HT1080 (cell line): ENCODE results near the gene TAF1. TPM values are rescaled to one million over a fixed set of nuclear protein-coding genes. Genes with fewer than 3 reads are reported as not detected.
"Not testable (repeated sequence)": the region's sequence is repeated elsewhere in the genome, so short reads cannot be mapped to it uniquely, and the experiment has no call there.

Experiments
- DNase-seq: peaks from one replicate; pipeline ENCODE4 v3.0.0-alpha.2; 2015; ENCODE audit warnings: low read depth
- total RNA-seq: library from RNA; depleted of rRNA; stranded (reverse); fragments of >200 nt; shearing (Covaris generic); gene quantifications from 2 replicates; pipeline ENCODE4 v1.2.3, GENCODE V29; 2014

TAF1 gene
- total RNA-seq, 1 experiment from 2014 or later = 18.0 TPM

GRCh38 chrX:71416260-71416659 is 50.1 kb downstream of the TAF1 start:
- not testable (repeated sequence) for DNase-seq

DNA sequence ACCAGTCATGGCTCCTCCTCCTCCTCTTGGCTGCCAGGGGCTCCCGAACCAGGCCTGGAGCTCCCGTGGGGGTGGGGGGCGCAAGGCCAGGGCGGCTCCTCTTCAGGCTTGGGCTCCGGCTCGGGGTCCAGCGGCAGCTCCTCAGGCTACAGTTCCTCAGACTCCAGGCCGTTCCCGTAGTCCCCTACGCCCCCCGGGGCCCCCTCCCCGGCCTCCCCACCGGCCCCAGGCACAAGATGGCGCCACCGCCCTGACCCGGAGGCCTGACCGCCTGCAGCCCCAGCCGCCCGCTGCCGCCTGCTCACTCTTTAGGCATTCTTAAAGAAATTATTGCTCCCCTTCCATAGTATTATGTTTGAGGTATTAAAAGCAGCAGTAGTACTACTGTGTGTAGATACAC is 54.5 kb downstream of the TAF1 start:
- DNase-seq = no peak

- DNase-seq = no peak
Observed at GRCh38 chrX:71432733-71433132, 66.6 kb downstream of the TAF1 start.

DNA sequence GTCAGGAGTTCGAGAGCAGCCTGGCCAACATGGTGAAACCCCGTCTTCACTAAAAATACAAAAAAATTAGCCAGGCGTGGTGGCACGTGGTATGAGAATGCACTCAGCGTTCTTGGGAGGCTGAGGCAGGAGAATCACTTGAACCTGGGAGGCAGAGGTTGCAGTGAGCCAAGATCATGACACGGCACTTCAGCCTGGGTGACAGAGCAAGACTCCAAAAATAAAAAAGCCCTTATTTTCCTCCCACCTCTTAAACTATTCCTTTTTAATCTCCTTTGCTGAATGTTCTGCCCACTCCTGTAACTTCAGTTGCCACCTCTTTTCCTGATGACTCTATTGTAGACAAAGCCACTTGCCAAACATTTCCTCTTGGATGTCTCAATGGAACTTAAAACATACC is 72.6 kb downstream of the TAF1 start:
- no peak for DNase-seq

DNA sequence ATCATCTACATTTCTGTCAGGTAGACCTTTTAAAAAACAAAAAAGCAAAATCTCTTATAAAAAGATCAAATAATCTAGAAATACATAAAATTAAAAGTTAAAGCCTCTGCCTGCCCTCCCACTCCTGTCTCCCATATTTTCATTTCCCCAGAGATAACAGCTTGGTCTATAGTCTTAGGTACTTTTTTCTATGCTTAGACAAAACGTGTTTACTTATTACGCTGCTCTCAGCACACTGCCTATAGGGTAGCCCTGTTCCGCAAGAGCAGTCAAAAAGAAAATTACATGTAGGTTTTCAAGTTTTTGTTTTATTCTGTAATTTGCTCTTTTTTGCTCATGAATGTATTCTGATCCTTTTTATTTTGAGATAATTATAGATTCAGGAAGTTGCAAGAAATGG is 73.3 kb downstream of the TAF1 start:
- no peak for DNase-seq

DNA sequence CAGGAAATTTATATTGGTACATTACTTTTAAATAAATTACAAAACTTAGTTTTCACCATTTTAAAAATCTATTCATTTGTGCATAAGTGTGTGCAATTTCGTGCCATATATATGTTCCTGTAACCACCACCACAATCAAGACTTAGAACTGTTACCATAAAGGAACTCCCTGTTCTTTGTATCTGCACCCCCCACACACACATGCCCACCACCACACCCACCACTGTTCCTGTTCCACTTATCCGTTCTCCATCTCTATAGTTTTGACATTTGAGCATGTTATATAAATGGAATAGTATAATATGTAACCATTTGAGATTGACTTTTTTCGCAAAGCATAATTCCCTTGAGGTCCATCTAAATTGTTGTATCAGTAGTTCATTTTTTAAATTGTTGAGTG is 73.7 kb downstream of the TAF1 start:
- DNase-seq = no peak

DNA sequence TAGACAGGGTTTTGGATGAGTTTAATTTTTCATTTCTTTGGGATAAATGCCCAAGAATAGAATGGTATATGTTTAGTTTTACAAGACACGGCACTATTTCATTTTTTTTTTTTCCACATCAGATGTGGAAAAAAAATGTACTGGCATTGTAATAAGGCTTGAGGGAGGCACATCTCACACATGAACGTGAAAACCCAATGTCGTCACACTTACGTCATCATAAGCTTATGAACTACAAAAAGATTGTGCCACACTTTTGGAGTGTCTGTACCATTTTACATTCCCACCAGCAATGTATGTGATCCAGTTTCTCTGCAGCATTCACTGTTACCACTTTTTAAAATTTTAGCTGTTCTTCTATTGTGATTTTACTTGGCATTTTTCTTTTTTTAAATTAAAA is 74.2 kb downstream of the TAF1 start:
- no peak for DNase-seq

- not testable (repeated sequence) for DNase-seq
Observed at GRCh38 chrX:71441809-71442208, 75.7 kb downstream of the TAF1 start.

DNA sequence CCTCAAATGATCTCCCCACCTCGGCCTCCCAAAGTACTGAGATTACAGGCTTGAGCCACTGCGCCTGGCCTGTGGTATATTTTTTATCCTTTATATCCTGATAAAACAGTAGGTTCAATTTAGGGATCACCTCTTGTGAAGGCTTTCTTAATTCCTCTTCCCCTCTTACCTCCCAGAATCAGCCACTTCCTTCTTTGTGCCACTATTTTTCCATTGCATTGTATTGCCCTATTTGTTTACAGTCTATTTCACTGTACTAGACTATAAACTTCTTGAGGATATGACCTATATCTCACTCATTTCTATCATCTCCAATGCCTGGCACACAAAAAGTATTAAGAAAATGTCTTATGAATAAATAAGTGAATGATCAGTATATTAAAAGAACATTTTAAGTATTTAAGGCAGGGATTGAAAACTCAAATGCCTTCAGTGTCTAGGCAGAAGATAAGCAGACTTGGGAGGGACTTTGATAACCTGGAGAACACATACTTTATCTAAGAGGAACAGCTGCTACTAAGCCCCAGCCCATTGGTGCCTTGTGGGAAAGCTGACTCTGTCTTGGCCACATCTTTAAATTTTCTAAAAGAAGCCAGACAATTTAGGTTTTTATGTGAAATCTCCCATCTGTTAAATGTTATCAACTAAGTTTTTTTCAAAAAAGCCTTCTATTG is 84.4 kb downstream of the TAF1 start:
- no peak for DNase-seq

- DNase-seq = not testable (repeated sequence)
Observed at GRCh38 chrX:71451518-71451917, 85.4 kb downstream of the TAF1 start.

GRCh38 chrX:71453056-71453455 is 86.9 kb downstream of the TAF1 start:
- no peak for DNase-seq

GRCh38 chrX:71454222-71454621 is 88.1 kb downstream of the TAF1 start:
- no peak for DNase-seq

GRCh38 chrX:71458866-71459265 is 92.7 kb downstream of the TAF1 start:
- no peak for DNase-seq

DNA sequence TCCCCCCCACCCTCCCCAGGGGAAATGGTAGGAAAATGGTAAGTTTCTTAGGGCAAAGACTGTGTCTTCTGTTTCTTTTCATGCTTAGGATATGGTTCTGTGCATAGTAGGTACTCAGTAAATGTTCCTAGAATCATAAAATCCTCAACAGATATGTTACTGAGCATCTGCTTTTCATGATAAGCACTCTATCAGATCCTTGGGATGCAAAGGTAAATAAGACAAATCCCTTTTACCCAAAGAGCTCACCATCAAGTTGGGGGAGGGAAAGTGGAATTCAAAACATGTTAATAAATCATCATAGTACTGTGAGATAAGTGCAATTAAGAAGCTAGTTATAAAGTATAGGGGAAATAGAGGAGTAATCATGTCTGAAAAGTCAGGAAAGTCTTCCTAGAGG is 98.8 kb downstream of the TAF1 start:
- no peak for DNase-seq

DNA sequence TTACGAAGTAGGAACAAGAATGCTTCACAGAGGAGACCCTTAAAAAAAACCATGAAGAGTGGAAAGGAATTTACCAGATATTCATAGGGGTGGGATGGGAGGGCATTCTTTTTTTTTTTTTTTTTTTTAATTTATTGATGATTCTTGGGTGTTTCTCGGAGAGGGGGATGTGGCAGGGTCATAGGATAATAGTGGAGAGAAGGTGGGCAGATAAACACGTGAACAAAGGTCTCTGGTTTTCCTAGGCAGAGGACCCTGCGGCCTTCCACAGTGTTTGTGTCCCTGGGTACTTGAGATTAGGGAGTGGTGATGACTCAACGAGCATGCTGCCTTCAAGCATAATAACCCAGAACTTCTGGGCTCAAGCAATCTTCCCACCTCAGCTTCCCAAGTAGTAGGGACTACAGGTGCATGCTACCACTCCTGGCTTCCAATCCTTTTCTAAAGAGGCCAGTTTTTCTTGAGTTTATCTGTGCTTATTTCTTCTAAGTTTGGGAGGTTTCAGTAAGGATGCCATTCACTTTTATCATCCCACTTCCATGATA is 100.9 kb downstream of the TAF1 start:
- no peak for DNase-seq

GRCh38 chrX:71475785-71476540 is 109.8 kb downstream of the TAF1 start:
- DNase-seq = no peak

GRCh38 chrX:71482228-71482958 is 116.2 kb downstream of the TAF1 start:
- no peak for DNase-seq

DNA sequence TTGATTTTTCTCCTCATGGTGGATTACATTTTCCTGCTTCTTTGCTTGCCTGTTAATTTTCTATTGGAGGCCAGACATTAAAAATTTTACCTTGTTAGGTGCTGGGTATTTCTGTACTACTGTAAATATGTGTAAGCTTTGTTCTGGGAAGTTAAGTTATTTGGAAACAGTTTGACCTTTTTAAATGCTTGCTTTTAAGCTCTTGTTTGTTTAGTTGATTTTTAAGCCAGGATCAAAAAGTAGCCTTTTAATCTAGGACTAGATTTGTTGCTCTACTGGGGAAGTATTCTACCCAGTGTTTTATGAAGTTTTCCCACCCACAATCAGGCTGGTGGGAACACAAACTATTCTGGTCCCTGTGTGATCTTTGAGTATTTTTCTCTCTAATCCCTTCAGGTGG is 121.7 kb downstream of the TAF1 start:
- no peak for DNase-seq

DNA sequence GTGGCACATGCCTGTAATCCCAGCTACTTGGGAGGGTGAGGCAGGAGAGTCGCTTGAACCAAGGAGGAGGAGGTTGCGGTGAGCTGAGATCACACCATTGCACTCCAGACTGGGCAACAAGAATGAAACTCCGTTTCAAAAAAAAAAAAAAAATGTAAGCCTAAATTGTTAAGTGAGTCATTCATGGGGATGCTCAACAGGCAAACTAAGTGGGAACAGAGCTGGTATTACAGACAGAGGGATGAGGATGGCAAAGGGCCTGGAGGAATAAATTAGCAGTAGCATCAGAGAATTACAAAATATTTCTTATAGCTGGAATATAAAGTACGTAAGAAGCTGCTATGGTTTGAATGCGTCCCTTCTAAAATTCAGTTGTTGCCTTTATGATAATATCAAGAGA is 123.4 kb downstream of the TAF1 start:
- DNase-seq = no peak

DNA sequence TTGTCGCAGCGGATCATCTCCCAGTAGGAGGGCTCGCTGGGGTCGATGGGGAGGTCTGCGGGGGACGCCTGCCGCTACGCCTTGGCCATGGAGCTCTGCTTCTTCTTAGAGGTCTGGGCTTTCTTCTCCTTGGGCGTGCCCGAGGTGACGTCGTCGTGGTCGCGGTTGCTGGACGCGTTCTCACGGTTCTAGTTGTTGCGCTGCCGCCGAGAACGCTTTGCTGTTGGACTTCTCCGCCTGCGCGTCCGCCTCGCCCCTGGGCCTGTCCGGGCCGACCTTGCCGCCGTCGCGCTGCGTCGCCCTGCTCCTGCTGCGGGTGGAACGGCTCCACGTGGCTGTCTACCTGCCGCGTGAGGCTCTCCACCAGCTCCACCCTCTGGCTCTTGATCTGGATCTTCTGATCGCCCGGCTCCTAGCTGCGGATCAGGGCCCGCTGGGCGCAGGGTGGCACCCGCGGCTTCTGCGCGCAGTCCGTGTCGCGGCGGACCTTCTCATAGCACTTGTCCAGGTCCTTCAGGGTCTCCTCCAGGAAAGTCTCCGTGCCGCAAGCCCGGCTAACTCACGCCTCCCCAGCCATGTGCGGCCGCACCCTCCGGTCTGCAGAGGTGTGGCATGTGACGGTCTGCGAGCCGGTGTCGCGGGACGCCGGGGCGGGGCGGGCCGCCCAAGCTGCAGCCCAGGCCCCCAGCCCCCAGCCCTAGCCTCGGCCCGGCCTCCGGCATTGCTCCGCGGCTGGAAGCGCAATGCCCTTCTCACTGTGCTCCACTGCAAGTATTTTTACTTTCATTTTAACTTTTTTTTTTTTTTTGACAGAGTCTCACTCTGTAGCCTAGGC is 126.3 kb downstream of the TAF1 start:
- no peak for DNase-seq

DNA sequence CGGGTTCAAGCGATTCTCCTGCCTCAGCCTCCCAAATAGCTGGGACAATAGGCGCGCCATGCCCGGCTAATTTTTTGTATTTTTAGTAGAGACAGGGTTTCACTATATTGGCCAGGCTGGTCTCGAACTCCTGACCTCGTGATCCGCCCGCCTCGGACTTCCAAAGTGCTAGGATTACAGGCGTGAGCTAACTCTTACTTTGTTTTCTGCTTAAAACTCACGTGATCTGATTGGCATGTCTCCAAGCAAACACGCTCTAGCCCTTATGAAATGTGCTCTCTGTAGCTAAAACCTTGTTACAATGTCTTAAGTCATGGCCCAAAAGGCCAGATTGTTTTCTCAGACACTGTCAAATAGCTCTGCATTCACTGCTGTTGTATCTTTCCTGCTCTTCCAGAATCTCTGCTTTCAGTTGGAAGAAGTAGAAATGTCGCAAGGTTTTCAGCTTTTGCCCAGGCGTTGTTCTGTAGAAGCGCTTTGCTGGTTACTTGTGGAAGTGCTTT is 127.0 kb downstream of the TAF1 start:
- DNase-seq = no peak
